NCI-H345 (cell line): Measurements from ENCODE around the gene CCDC187.

Experiments used
- DNase-seq: peaks from one replicate; lab custom pipeline; 2025; lab: John Stamatoyannopoulos, UW

CCDC187 gene

GRCh38 chr9:136225366-136225747 is 78.5 kb downstream of the CCDC187 start:
- DNase-seq, result no peak

DNA sequence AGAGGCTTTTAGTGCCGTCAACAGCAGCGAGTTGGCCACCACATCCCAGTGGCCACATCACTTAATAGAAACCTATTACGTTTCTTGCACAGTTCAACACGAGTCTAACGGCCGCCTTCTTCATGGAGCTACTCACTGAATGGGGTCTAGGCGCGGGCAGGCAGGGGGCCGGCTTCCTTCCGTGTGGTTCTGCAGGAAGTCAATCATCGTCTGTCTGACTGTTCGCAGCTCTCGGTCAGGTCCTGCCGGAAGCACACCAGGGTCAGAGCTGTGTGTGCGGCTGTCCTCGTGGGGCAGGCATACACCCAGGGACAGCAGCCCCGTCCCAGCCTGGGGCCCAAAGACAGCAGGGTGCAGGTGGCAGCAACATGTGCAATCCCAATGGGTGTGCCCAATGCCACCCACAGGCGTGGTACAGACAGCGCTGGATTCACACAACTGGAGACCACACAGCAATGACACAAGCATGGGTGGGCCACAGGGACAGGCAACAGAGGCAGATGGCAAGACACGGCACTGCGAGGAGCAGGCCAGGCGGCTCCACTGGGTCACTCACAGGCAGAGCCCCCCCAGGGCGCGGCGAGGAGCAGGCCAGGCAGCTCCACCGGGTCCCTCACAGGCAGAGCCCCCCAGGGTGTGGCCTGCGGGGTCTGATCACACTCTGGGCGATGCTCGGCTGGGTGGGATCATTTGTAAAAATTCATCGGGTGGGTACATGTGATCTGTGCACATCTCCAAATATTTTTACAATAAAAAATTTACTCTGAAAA is 79.8 kb downstream of the CCDC187 start:
- DNase-seq, result no peak

GRCh38 chr9:136222906-136223285 is 81.0 kb downstream of the CCDC187 start:
- no peak for DNase-seq

DNA sequence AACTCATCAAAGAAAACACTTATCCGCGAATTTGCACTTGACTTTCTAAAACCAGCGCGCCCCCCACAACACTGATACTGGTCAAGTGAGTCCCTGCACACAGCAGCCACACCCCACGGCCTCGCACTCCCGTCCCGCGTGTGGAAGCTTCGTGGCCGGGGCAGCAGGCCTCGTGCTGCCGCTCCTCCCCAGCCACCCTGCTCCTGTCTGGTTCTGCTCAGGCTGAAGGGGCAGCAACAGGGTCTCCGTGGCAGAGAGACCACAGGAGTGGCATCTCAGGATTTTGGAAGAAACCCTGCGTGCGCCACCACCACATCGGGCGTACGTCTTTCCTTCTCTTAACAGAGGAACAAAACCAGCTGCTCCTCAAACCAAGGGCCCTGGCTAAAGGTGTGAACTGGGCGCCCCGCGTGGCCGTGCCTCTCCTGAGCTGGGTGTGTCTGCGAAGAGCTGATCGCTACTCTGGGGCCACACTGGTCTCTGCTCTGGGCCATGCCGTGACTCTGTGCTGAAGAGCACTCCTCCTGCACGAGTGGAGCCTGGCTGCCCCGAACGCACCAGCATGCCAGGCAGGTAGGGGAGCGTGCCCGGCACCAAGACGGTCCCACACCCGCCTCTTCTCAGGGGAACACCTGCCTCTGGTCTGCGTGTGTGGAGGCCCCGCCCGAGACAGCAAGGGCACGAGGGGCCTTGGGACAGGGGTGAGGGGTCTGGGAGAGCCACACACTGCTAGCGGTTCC is 81.6 kb downstream of the CCDC187 start:
- DNase-seq, result no peak

GRCh38 chr9:136220017-136220729 is 83.7 kb downstream of the CCDC187 start:
- no peak for DNase-seq

GRCh38 chr9:136219276-136219675 is 84.6 kb downstream of the CCDC187 start:
- no peak for DNase-seq

GRCh38 chr9:136218673-136219072 is 85.2 kb downstream of the CCDC187 start:
- DNase-seq, result no peak

- DNase-seq, result no peak
Measured at GRCh38 chr9:136218271-136218670, 85.6 kb downstream of the CCDC187 start.

- no peak for DNase-seq
Measured at GRCh38 chr9:136216541-136217244, 87.2 kb downstream of the CCDC187 start.

- DNase-seq, result no peak
Measured at GRCh38 chr9:136213733-136214132, 90.2 kb downstream of the CCDC187 start.

DNA sequence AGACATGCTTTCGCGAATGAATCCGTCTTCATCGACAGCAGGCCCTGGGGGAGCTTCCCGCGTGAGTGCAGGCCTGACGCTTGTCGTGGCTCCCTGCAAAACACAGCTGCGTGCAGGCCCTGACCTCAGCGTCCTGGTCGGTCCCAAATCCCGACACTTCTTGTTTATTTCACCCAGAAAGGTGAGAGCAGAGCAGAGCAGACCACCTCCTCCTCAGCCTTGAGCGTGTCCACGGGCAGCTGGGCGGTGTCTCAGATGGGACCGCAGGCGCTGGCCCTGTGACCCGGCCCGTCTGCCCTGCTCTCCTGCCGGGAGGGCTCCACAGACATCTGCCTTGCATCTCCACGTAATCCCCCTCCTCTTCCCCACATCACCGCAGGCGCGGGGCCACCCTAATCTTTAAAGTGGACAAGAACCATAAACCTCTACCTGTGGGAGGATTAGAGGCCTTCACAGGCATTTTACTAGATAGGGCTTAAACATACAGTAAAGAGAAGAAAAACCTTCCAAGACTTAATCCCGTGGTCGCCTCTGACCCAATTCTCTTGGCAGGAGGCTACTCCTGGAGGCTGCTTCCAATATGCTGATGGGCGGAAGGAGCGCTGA is 91.4 kb downstream of the CCDC187 start:
- DNase-seq, result no peak

DNA sequence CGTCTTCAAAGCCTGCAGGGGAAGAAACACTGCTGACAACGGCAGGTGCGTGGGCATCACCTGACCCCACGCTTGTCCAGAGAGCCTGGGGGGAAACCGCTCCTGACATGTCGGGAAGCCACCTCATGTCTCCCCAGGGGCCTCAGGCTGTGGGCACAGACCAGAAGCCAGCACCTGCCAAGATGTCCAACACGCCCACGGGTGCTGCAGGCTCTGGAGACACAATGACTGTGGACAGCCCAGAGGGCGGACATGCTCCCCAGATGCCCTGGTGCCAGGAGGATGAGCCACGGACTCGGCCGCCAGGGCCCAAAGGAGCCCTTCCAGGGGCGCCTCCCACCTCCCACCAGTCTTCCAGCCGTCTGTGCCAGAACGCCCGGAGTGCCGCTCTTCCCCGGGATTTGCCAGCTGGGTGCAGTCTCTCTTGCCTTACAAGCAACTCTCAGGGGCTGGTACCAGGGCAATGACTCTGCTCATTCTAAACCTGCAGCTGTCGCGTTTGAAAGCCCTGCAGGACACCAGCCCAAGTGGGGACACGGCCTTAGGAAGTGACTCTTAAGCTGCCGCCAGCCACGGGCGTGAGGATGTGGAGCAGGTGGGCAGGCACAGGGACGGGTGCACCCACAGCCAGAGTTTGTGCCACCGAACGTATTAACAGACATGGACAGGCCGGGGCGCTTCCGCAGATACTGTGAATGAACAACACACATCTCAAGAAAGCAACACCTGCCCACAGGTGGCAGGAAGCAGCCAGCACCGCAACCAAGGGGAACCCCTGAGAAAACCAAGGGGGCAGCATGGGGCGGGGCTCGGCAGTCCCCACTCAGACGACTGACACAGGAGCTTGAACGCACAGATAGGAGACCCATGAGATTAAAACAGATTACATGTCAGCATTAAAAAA is 92.2 kb downstream of the CCDC187 start:
- DNase-seq, result no peak

DNA sequence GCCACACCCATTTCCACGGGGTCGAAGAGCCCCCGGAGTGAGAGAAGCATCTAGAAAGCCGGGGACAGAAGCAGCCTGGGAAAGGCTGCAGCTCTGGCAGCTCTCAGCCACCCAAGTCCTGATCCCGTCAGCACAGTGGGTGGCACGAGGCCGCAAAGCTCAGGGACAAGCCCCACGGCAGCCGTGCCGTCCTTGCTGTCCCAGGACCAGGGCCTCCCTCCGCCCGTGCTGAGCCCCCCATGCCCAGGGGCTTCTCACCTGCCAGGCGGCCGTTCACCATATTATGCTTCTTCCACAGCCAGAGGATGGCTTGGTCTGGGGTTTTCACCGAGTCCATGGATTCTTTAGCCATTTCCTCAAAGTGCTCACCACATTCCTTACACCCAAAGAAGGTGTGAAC is 92.9 kb downstream of the CCDC187 start:
- DNase-seq, result no peak

GRCh38 chr9:136210276-136210675 is 93.6 kb downstream of the CCDC187 start:
- DNase-seq, result no peak

DNA sequence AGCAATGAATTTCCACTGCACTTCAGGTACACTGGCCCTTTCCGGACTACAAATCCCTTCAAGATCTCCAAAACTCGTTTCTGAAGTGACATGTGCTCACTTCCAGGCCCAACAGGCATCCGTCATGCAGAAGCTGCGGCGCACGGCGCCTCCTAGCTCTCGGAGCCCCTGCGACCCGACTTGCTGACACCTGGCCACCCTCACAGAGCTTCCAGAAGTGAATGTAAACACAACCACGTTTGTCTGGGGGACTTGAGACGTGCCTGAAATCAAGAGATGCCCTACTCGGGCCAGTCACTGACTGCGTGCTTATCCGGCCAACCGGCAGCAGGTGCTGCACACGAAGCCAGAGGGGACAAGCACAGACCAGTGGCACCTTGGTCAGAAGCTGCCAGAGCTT is 94.1 kb downstream of the CCDC187 start:
- no peak for DNase-seq

DNA sequence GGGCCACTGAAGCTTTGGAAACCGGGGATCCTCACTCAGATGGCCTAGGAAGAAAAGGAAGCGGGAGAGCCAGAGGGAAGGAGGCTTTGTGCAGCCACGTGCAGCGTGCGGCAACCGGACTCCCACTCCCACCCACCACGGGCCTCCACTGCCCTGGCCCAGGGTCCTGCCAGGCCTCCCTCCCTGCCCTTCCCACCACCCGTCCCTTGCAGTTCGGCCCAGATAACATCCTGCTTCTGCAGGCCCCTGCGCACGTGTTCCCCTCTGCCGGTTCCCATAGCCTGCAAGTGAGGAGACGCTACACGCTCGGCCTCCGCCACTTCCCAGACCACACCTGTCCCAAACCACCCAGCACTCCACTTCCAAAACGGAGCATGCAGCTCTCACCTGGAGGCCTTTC is 94.7 kb downstream of the CCDC187 start:
- DNase-seq, result no peak

DNA sequence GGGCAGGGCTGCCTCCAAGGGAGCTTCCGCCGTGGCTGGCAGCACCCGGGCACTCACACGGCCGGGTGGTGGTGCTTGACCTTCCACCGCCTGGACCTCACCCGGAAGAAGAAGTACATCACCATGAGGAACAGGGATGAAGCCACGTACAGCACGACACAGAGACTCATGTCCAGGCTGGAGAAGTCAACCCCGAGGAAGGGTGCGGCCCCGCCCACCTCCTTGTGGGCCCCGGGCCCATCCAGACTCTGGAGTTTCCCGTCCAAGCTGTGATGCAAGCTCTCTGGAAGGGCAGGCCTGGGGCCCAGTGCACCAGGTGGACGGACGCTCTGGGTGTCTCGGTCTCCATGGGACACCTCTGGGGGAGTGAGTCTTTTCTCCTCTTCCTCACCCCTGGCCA is 95.2 kb downstream of the CCDC187 start:
- DNase-seq, result no peak

DNA sequence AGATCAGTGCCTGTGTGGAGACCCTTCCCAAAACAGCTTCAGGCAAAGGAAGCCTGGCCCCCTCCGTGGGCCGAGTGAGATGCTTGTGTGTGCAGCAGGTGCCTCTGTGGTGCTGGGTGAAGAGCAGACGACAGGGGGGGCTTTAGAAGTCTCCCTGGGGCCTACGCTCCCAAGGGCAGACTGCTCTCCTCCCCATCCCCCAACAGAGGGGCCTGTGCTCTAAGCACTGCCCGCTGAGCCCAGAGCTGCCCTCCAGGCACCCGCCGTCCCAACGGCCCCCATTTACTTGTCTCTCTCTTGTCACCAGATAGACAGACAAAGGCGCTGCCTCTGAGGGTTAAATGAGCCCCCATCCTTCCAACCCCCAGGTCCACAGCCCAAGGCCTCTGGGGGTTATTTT is 96.3 kb downstream of the CCDC187 start:
- DNase-seq, result no peak

GRCh38 chr9:136206602-136207275 is 97.2 kb downstream of the CCDC187 start:
- no peak for DNase-seq

DNA sequence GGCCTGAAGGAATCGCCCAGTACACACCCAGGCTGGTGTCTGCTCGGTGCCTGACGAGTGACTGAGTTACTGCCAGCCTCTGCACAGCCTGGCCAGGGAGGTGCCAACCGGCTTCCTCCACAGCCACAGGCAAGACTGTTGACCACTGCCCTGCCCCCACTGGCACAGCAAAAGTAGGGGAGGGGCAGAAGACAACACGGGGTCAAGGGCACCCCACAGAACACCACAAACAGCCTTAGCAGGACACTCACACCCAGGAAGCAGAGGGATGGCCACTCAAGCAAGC is 98.2 kb downstream of the CCDC187 start:
- DNase-seq, result no peak
